K562 (cell line): ENCODE data around the gene HAUS1. TPM values are rescaled to one million over a fixed set of nuclear protein-coding genes. Genes with fewer than 3 reads are reported as not detected.

Source experiments
- ATF6 ChIP-seq: sonication (generic); formaldehyde crosslinking; IDR thresholded peaks from 2 replicates; pipeline ENCODE4 v1.4.0; 2020; ENCODE audit warnings: mild to moderate bottlenecking, missing genetic modification reagents
- BCLAF1 ChIP-seq, 2 experiments: fragments of 450-650 bp in 1 of 2; IDR thresholded peaks; 2 replicates each; pipeline ENCODE4 v1.6.1; 2011 to 2017; ENCODE audit warnings: low read depth in 2 of 2, antibody characterized with exemption in 1 of 2, borderline replicate concordance in 1 of 2, low read length in 1 of 2, mild to moderate bottlenecking in 1 of 2, mixed read lengths in 1 of 2; ENCODE audit not compliant: control insufficient read depth in 1 of 2
- BRF2 ChIP-seq: IDR thresholded peaks from 3 replicates; pipeline ENCODE4 v1.6.1; 2011; ENCODE audit warnings: borderline replicate concordance, mild to moderate bottlenecking; ENCODE audit not compliant: insufficient read length, insufficient read depth
- GTF2B ChIP-seq: IDR thresholded peaks from 2 replicates; pipeline ENCODE4 v1.6.1; 2011; ENCODE audit not compliant: insufficient read length; ENCODE audit errors: extremely low read depth
- HCFC1 ChIP-seq: IDR thresholded peaks from 2 replicates; pipeline ENCODE4 v1.6.1; 2012; ENCODE audit warnings: low read depth, low read length, improper control_type of control experiment
- HOXB6 ChIP-seq: fragments of 250-450 bp; sonication (Bioruptor Pico); IDR thresholded peaks from 2 replicates; pipeline ENCODE4 v1.5.1; 2022; ENCODE audit warnings: mild to moderate bottlenecking, borderline replicate concordance
- MECOM ChIP-seq: fragments of 250-450 bp; sonication (Bioruptor Pico); IDR thresholded peaks from 2 replicates; pipeline ENCODE4 v1.8.0; 2022; ENCODE audit warnings: inconsistent platforms
- NUFIP1 ChIP-seq: fragments of 450-650 bp; IDR thresholded peaks from 2 replicates; pipeline ENCODE4 v1.6.1; 2018; ENCODE audit not compliant: partially characterized antibody
- PURB ChIP-seq: sonication (generic); formaldehyde crosslinking; IDR thresholded peaks from 2 replicates; pipeline ENCODE4 v1.9.0; 2021; ENCODE audit warnings: low read depth, mild to moderate bottlenecking, missing genetic modification reagents
- TAF15 ChIP-seq: fragments of 200-400 bp; formaldehyde crosslinking; IDR thresholded peaks from 2 replicates; pipeline ENCODE4 v1.6.1; 2017; ENCODE audit warnings: mild to moderate bottlenecking, low read depth, low read length, moderate library complexity
- TEAD4 ChIP-seq, 2 experiments: sonication (generic) in 1 of 2; formaldehyde crosslinking in 1 of 2; IDR thresholded peaks; 2 replicates each; pipeline versions ENCODE4 v1.6.1 to v1.8.0; 2012 to 2022; ENCODE audit warnings: borderline replicate concordance in 1 of 2, inconsistent platforms in 1 of 2, low read length in 1 of 2, mild to moderate bottlenecking in 1 of 2, missing genetic modification reagents in 1 of 2
- ZNF311 ChIP-seq: fragments of 250-450 bp; sonication (Bioruptor Pico); IDR thresholded peaks from 2 replicates; pipeline ENCODE4 v1.4.0; 2020; ENCODE audit warnings: mild to moderate bottlenecking, moderate library complexity
- ZNF316 ChIP-seq: fragments of 450-650 bp; IDR thresholded peaks from 2 replicates; pipeline ENCODE4 v1.6.1; 2016
- ZNF584 ChIP-seq: fragments of 200-800 bp; sonication (Bioruptor generic); IDR thresholded peaks from 2 replicates; pipeline ENCODE4 v1.6.1; 2016; ENCODE audit warnings: low read depth, mild to moderate bottlenecking, missing genetic modification characterization, missing compliant biosample characterization
- ZNF717 ChIP-seq: fragments of 250-450 bp; sonication (Bioruptor Pico); IDR thresholded peaks from 2 replicates; pipeline ENCODE4 v1.5.0; 2021
- polyA plus RNA-seq, 8 experiments: library from polyadenylated mRNA; depleted of rRNA in 4 of 8; stranded (reverse) in 5 of 8; unstranded in 3 of 8; fragments of >200 nt; fragmentation: Nextera tagmentation in 2 of 8; fragmentation: Illumina TruSeq in 1 of 8; extraction: Ambion mirVana in 2 of 8; extraction: Trizol in 1 of 8; gene quantifications; 2 replicates each; pipeline versions ENCODE4 v1.2.1 to v1.2.3, GENCODE V29; 2011 to 2014; ENCODE audit warnings: inconsistent platforms in 1 of 8, missing spikeins in 1 of 8
- total RNA-seq, 7 experiments: library from RNA; depleted of rRNA in 6 of 7; stranded (reverse); fragments of >200 nt in 6 of 7; fragmentation: Illumina TruSeq in 2 of 7; extraction: Trizol in 2 of 7; gene quantifications; 2 replicates each; pipeline versions ENCODE4 v1.2.1 to v1.2.3, GENCODE V29; 2011 to 2021; ENCODE audit warnings: low replicate concordance in 1 of 7

HAUS1 gene
- total and polyA plus RNA-seq, 9 of the 15 experiments (the other 6 are each of a cell fraction or from before 2014, with no cell fraction given) = 45.6 to 135 (median 76.3) TPM

GRCh38 chr18:46071653-46072375, 32.4 kb upstream of the HAUS1 start, which contains the start of gene PSTPIP2 (continued):
- TF ChIP-seq ZNF584 = no peak
- no peak for TF ChIP-seq ZNF316
- no peak for TF ChIP-seq TAF15
- TF ChIP-seq BRF2 = no peak
- TF ChIP-seq NUFIP1 = no peak
- no peak for TF ChIP-seq TEAD4 (IDR thresholded peaks at IDR 0.05; ENCODE audit: low read length)
- no peak for TF ChIP-seq TEAD4 (CRISPR knock-in tag; IDR thresholded peaks at IDR 0.05; ENCODE audit: borderline replicate concordance)
- TF ChIP-seq ZNF717 = no peak
- 0 out of 2 replicates have a peak, but pooled peaks have one; percentile 58 for TF ChIP-seq ATF6 (CRISPR knock-in tag)
- no peak for TF ChIP-seq MECOM (CRISPR knock-in tag)
- TF ChIP-seq HCFC1 = no peak
- no peak for TF ChIP-seq PURB (CRISPR knock-in tag)
- TF ChIP-seq GTF2B = no peak
- no peak for TF ChIP-seq HOXB6
- no peak for TF ChIP-seq BCLAF1 (IDR thresholded peaks at IDR 0.05; ENCODE audit: borderline replicate concordance in 1 of 2, control insufficient read depth in 1 of 2, low read depth in 2 of 2, low read length in 1 of 2)
- TF ChIP-seq ZNF311 (CRISPR knock-in tag) = no peak
